ENCODE data around the gene ABCF2.

- TF ChIP-seq, protein P1, sequence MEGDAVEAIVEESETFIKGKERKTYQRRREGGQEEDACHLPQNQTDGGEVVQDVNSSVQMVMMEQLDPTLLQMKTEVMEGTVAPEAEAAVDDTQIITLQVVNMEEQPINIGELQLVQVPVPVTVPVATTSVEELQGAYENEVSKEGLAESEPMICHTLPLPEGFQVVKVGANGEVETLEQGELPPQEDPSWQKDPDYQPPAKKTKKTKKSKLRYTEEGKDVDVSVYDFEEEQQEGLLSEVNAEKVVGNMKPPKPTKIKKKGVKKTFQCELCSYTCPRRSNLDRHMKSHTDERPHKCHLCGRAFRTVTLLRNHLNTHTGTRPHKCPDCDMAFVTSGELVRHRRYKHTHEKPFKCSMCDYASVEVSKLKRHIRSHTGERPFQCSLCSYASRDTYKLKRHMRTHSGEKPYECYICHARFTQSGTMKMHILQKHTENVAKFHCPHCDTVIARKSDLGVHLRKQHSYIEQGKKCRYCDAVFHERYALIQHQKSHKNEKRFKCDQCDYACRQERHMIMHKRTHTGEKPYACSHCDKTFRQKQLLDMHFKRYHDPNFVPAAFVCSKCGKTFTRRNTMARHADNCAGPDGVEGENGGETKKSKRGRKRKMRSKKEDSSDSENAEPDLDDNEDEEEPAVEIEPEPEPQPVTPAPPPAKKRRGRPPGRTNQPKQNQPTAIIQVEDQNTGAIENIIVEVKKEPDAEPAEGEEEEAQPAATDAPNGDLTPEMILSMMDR (IDR thresholded peaks at IDR 0.05) = no peak
- TF ChIP-seq EZH2 (IDR thresholded peaks at IDR 0.05) = no peak
Observed at GRCh38 chr7:151181011-151181431, 46.0 kb downstream of the ABCF2 start.

Data from neural progenitor cell (in vitro differentiated cells).